Measurements from ENCODE around the gene DNAI4.

DNA sequence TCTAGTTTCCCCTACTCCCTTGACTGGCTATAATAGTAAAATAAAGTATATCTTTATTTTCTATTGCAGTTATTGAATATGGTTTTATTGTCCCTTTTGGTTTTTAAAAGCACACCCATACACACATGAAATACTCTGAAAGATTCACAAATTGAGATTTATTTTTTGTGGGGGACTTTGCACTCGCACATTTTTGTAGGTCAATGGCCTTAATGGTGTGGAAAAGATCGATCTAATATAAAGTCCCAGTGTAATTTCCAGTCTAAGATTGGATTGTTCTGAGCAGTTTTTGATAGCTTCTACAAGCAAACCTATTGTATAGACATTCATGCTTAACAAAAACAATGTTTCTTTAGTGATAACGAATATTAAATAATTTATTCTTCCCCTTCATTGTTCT is 64.1 kb downstream of the DNAI4 start:
- TF ChIP-seq, protein P1, sequence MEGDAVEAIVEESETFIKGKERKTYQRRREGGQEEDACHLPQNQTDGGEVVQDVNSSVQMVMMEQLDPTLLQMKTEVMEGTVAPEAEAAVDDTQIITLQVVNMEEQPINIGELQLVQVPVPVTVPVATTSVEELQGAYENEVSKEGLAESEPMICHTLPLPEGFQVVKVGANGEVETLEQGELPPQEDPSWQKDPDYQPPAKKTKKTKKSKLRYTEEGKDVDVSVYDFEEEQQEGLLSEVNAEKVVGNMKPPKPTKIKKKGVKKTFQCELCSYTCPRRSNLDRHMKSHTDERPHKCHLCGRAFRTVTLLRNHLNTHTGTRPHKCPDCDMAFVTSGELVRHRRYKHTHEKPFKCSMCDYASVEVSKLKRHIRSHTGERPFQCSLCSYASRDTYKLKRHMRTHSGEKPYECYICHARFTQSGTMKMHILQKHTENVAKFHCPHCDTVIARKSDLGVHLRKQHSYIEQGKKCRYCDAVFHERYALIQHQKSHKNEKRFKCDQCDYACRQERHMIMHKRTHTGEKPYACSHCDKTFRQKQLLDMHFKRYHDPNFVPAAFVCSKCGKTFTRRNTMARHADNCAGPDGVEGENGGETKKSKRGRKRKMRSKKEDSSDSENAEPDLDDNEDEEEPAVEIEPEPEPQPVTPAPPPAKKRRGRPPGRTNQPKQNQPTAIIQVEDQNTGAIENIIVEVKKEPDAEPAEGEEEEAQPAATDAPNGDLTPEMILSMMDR (IDR thresholded peaks at IDR 0.05 in 8 of 11, conservative IDR thresholded peaks at IDR 0.05 in 3 of 11), result no peak
- no peak for TF ChIP-seq POLR2A (IDR thresholded peaks at IDR 0.05)

Measured in spleen (tissue), 7 donors.